GM04503 (cell line): ENCODE measurements around the gene ARSI.

Source experiments
- DNase-seq: peaks from one replicate; pipeline ENCODE4 v3.0.0-alpha.2; 2012; ENCODE audit warnings: low read depth

ARSI gene

DNA sequence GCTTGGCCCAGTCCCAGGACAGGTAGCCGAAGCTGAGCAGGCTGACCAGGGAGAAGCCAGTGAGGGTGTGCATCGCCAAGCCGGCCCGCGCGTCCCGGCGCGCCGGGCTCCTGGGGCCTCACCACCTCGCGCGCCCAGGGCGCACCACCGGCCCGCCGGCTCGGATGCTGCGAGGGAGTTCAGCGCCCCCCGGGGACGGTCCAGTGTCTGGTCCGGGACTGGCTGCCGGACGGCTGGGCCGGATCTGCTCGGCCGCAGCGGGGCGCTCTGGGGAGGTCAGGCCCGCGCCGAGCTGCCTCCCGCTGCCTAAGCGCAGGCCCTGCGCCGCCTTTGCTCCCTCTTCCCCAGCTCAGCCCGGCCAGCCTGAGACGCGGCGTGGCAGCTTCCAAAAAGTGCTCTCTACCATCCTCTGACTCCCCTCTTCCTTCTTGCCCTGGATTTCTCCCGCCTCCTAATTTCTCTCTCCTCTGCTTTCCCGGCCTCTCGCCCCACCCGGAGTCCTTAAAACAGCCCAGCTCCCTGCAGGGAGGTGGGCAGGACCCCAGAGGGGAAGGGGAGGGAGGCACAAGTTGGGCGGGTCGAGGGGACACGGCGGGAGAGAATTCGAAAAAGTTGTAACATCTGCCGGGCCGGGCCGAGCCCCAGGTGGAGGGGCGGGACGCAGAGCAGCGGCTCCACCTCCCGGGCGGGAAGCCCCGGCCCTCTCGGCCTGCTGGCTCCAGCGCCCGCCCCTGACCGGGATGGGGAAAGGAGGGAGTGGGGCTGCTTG is at the start of gene ARSI:
Gene ARSI (minus strand): TSS at position 605 of the 769 bp plus-strand sequence. CDS start 532 bp downstream, at position 73.
- DNase-seq: no peak

- peak; percentile 25 for DNase-seq
Measured at GRCh38 chr5:150350524-150351344, 48.0 kb upstream of the ARSI start.

DNA sequence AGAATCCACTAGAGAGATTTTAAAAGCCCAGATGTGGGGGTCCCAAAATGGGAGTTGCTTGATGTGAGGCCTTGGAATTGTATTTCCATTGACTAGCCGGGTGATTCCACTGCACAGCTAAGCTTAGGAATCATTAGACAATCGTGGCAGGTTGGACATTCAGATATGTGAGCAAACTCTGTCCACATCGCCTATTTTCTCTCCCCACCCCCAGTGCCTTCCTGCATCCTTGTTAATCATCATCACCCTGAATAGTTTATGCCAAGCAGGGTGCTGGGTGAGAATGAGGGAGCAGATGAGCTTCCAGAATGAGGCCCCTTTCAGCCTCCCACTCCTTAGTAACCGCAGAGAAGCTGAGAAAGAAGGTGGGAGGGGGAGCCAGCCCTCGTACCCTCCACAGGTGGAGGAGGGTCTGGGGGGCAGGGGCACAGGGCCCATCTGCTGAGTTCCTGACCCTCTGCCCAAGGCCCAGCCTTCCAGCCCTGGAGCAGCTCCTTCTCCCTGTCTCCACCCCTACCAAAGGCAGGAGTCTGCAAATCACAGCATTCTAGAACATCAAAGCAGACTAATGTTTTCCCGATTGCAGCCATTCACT is 47.1 kb upstream of the ARSI start:
- no peak for DNase-seq

DNA sequence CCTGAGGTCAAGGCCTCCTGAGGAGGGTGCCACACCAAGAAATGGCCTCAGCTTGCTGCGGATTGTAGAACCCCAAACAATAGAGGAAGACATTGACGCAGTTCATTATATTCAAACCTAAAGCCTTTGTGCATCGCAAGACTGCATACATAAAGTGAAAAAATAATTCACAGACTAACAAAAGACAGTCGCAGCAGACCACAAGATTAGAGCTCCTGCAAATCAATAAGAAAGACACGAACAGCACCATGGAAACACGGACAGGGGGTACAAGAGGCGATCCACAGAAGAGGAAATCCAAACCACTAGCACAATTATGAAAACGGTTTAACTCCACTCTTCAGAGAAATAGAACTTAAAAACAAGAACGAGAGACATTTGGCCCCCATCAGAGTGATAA is 44.7 kb upstream of the ARSI start:
- no peak for DNase-seq

- no peak for DNase-seq
Measured at GRCh38 chr5:150347003-150347402, 44.3 kb upstream of the ARSI start.

DNA sequence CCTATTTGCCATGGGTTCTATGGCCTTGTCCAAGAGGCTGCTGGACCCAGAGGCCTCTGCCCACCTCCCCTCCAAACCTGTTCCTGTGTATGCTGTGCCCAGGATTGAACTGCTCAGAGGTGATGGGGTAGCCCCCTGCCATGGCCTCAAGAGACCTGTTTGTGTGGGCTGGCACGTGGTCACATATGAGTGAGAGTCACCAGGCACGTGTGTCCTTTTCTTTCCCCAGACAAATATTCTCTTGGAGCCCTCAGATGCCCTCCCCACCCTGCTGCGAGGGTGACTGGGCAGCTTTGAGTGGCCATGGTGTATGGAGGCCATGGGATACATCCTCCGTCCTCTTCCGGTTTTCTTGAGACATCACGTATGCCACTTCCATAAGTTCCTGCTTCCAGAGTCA is 43.9 kb upstream of the ARSI start:
- no peak for DNase-seq

- DNase-seq: no peak
Measured at GRCh38 chr5:150345716-150346115, 43.0 kb upstream of the ARSI start.

GRCh38 chr5:150343994-150344631 is 41.4 kb upstream of the ARSI start:
- DNase-seq: no peak

DNA sequence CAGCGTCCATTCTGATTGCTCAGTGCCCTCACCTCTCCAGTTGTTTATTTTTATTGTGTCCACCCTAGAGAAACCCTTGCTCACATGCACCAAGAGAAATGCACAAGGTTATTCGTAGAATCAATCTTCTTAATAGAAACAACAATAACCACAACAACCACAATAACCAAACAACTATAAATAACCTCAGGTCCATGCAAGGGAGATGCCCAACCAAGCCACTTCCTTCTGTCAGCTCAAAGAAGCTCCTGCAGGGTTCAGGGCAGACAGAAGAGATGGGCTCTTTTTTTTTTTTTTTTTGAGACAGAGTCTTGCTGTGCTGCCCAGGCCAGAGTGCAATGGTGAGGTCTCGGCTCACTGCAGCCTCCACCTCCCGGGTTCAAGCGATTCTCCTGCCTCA is 39.9 kb upstream of the ARSI start:
- no peak for DNase-seq

- DNase-seq: no peak
Measured at GRCh38 chr5:150341989-150342388, 39.3 kb upstream of the ARSI start.

GRCh38 chr5:150341331-150341730 is 38.6 kb upstream of the ARSI start:
- DNase-seq: no peak

- no peak for DNase-seq
Measured at GRCh38 chr5:150340614-150341255, 38.0 kb upstream of the ARSI start.

- no peak for DNase-seq
Measured at GRCh38 chr5:150339841-150340240, 37.1 kb upstream of the ARSI start.

GRCh38 chr5:150339165-150339564 is 36.5 kb upstream of the ARSI start:
- no peak for DNase-seq

DNA sequence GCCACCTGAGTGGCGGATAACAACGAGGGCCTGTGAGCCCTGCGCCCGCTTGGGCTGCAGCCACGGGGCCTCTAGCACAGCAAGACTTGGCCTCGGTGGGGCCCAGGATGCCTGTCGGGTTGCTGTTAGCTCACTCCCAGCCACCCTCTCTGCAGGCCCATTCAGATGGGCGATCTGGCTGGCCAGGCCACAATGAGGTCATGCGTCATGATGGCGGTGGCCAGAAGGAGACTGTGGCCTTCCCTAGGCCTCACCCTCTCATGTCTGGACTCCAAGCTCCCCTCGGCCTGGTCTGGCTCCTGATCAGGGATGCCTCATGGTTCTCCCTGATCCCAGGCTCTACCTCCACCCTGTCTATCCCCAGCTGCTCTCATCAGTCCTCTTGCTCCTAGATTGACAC is 35.8 kb upstream of the ARSI start:
- DNase-seq: no peak

DNA sequence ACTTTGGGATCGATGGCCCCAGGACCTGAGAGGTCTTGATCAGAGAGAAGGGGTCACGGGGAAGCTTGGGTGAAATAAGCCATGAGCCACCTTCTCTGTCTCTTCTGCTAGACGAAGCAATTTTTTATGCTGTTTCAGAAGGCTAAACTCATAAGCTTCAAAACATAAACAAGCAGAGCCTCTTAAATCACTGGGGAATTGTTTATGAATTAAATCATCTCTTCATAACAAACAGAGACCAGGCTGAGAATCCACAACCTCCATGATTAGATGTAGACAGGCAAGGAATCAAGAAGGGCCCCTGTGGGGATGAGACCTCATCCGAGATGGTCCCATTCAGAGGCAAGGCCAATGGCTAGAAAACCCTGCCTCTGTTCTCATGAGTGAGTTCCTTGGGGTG is 33.1 kb upstream of the ARSI start:
- no peak for DNase-seq

- DNase-seq: no peak
Measured at GRCh38 chr5:150333400-150333799, 30.7 kb upstream of the ARSI start.

GRCh38 chr5:150329881-150330876 is 27.5 kb upstream of the ARSI start:
- DNase-seq: no peak

GRCh38 chr5:150329038-150329437 is 26.3 kb upstream of the ARSI start:
- no peak for DNase-seq

- no peak for DNase-seq
Measured at GRCh38 chr5:150328515-150328914, 25.8 kb upstream of the ARSI start.

DNA sequence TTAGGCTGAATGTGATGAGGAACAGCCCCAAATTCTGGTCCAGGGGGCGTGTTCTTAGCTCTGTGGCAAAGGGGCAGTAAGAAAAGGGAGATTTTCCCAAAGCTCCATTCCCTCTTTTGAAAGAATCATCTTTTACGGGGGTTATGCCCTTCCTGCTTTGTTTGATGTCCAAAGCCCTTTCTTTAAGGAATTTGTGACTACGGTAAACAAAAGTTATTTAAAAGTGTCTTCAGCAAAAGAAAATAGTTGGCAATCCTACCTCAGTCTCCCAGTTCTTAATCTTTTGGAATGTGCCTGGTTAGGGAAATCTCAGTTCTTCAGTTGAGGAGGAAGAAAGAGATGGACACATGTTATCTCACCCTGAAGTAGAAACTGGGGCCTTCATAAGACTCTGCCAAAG is 24.4 kb upstream of the ARSI start:
- DNase-seq: no peak
